OCI-LY3 (cell line): Measurements from ENCODE around the gene NKX2-3.

Experiments
- CTCF ChIP-seq: fragments of 200-600, 300-600 bp; sonication (generic); IDR thresholded peaks from 2 replicates; pipeline ENCODE4 v1.5.1; 2014; ENCODE audit warnings: antibody characterized with exemption, low read length, low read depth
- EZH2phosphoT487 ChIP-seq: fragments of 200-600 bp; shearing (Covaris generic); IDR thresholded peaks from 2 replicates; pipeline ENCODE4 v1.6.1; 2018; ENCODE audit warnings: antibody characterized with exemption, mixed run types, low read depth

- TF ChIP-seq CTCF (no peak), EZH2phosphoT487 (no peak)
Observed at GRCh38 chr10:99537086-99537988, 4.6 kb downstream of the NKX2-3 start.
